OCI-LY3 (cell line): ENCODE measurements around the gene TACC3.

Experiments used
- CTCF ChIP-seq: fragments of 200-600, 300-600 bp; sonication (generic); IDR thresholded peaks from 2 replicates; pipeline ENCODE4 v1.5.1; 2014; ENCODE audit warnings: antibody characterized with exemption, low read length, low read depth
- EZH2phosphoT487 ChIP-seq: fragments of 200-600 bp; shearing (Covaris generic); IDR thresholded peaks from 2 replicates; pipeline ENCODE4 v1.6.1; 2018; ENCODE audit warnings: antibody characterized with exemption, mixed run types, low read depth

- TF ChIP-seq CTCF = no peak
- TF ChIP-seq EZH2phosphoT487 = no peak
Measured at GRCh38 chr4:1759170-1759817, 38.0 kb downstream of the TACC3 start.
